Right lobe of liver (tissue), 4 donors: ENCODE results near the gene MAK.
A peak's percentile ranks its signal among the peaks of the same experiment; 100 is the strongest.

Experiments used
- POLR2A ChIP-seq: fragments of 450-650 bp; IDR thresholded peaks from one replicate; pipeline ENCODE4 v1.6.1; 2017; ENCODE audit warnings: antibody characterized with exemption, mild to moderate bottlenecking
- TF ChIP-seq, protein P1 (sequence below), 4 donors: fragments of 200-600 bp in 3 of 4; fragments of 450-650 bp in 1 of 4; IDR thresholded peaks; one replicate each; pipeline versions ENCODE4 v1.5.1 to v1.8.0; 2016 to 2022; ENCODE audit warnings: antibody characterized with exemption in 4 of 4, mild to moderate bottlenecking in 2 of 4
- donor health status: DM: no; HTN: no; CAD: no.
- donor health status: DM: no; HTN: no; CAD: no.
- donor health status: DM: no; HTN: yes; CAD: no.

DNA sequence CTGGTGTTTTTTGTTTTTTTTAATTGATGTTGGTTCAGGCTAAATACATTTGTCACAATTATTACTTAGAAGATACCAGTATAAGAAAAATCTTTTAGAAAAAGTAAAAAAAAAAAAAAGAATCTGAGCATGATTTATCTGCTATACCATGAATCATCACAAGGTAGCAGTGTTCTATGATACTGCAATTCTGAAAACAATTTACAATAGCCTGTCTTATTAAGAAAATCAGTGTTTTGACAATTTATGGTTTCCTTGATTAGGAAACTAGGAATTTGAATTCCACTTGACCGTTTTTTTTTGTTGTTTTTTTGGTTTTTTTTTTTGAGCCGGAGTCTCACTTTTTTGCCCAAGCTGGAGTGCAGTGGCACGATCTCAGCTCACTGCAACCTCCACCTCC, 9.3 kb upstream of the MAK start:
- TF ChIP-seq, protein P1, sequence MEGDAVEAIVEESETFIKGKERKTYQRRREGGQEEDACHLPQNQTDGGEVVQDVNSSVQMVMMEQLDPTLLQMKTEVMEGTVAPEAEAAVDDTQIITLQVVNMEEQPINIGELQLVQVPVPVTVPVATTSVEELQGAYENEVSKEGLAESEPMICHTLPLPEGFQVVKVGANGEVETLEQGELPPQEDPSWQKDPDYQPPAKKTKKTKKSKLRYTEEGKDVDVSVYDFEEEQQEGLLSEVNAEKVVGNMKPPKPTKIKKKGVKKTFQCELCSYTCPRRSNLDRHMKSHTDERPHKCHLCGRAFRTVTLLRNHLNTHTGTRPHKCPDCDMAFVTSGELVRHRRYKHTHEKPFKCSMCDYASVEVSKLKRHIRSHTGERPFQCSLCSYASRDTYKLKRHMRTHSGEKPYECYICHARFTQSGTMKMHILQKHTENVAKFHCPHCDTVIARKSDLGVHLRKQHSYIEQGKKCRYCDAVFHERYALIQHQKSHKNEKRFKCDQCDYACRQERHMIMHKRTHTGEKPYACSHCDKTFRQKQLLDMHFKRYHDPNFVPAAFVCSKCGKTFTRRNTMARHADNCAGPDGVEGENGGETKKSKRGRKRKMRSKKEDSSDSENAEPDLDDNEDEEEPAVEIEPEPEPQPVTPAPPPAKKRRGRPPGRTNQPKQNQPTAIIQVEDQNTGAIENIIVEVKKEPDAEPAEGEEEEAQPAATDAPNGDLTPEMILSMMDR (IDR thresholded peaks at IDR 0.05), result peak in 3 of 4 donors; percentile 13 to 22 (median 16)
- TF ChIP-seq POLR2A, result no peak
